Uterus (tissue), 2 donors: Measurements from ENCODE around the gene AUNIP.

ENCODE experiments used
- POLR2A ChIP-seq, 2 donors: fragments of 450-650 bp; IDR thresholded peaks; one replicate each; pipeline ENCODE4 v1.6.1; 2016; ENCODE audit warnings: antibody characterized with exemption in 2 of 2, mild to moderate bottlenecking in 1 of 2, moderate library complexity in 1 of 2
- TF ChIP-seq, protein P1 (sequence below), 4 experiments: fragments of 200-600 bp in 2 of 4; fragments of 450-650 bp in 2 of 4; sonication (generic) in 2 of 4; IDR thresholded peaks; one replicate each; pipeline ENCODE4 v1.5.1; 2016 to 2019; ENCODE audit warnings: antibody characterized with exemption in 4 of 4, mild to moderate bottlenecking in 2 of 4, moderate library complexity in 1 of 4

DNA sequence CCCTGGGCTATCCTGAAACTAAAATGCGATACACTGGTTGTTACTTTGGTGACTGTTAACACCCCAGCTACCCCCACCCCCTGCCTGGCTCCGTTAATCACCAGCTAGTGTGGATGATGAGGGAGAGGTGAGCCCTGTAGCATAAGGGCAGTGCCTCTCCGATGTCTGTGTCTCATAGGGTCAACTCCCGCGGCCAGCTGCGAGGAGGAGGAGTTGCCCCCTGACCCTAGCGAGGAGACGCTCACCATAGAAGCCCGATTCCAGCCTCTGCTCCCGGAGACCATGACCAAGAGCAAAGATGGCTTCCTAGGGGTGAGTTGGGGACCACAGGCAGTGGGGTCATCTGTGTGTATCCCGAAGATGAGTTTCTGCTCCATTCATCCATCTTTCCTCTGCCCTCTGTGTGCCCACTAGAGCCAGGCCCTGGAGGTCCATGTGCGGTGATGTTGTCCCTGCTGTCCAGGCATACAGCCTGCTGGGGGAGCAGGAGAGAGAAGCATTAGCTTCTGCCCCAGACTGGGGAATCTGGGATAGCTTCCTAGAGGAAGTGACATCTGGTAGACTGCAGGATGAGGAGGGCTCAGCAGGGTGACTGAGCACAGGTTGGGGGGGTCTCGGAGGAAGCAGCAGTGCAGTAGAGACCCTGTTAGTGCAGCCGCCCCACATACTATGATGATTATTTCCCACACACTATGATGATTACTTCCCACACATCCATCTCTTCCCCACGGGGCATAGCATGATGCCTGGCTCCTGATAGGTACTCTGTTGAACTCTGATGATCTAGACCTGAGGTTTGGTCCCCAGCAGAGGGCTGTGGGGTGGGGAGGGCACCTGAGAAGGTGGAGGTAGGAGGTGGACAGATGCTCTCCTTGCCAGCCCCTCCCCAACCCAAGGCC, 54.0 kb downstream of the AUNIP start:
- no peak for TF ChIP-seq POLR2A (IDR thresholded peaks at IDR 0.05)
- TF ChIP-seq, protein P1, sequence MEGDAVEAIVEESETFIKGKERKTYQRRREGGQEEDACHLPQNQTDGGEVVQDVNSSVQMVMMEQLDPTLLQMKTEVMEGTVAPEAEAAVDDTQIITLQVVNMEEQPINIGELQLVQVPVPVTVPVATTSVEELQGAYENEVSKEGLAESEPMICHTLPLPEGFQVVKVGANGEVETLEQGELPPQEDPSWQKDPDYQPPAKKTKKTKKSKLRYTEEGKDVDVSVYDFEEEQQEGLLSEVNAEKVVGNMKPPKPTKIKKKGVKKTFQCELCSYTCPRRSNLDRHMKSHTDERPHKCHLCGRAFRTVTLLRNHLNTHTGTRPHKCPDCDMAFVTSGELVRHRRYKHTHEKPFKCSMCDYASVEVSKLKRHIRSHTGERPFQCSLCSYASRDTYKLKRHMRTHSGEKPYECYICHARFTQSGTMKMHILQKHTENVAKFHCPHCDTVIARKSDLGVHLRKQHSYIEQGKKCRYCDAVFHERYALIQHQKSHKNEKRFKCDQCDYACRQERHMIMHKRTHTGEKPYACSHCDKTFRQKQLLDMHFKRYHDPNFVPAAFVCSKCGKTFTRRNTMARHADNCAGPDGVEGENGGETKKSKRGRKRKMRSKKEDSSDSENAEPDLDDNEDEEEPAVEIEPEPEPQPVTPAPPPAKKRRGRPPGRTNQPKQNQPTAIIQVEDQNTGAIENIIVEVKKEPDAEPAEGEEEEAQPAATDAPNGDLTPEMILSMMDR (IDR thresholded peaks at IDR 0.05): no peak
